IPS-18c (cell line): ENCODE results near the gene BCAS1.
A peak's percentile ranks its signal among the peaks of the same experiment; 100 is the strongest.

Source experiments
- H3K4me3 ChIP-seq: 2 replicates; pipeline ENCODE4 v1.7.0; 2013; ENCODE audit warnings: low read depth, mild to moderate bottlenecking, low read length, moderate library complexity; ENCODE audit not compliant: insufficient read depth
- H3K9me3 ChIP-seq: one replicate; pipeline ENCODE4 v1.6.1; 2013; ENCODE audit warnings: mild to moderate bottlenecking, low read length, moderate library complexity; ENCODE audit not compliant: control insufficient read depth, insufficient read depth

Gene BCAS1

GRCh38 chr20:53921443-53921973 lies 148.9 kb downstream of the BCAS1 start:
- no peaks in the 10 kb centered on the region for H3K9me3 ChIP-seq
- no peak overlapping the region for H3K4me3 ChIP-seq

GRCh38 chr20:53920647-53921245 lies 149.6 kb downstream of the BCAS1 start:
- H3K4me3 ChIP-seq, result no peak overlapping the region
- H3K9me3 ChIP-seq, result no peaks in the 10 kb centered on the region

GRCh38 chr20:53919886-53920285 lies 150.5 kb downstream of the BCAS1 start:
- Histone ChIP-seq H3K9me3 (no peaks in the 10 kb centered on the region), H3K4me3 (no peak overlapping the region)

- Histone ChIP-seq H3K4me3 (no peak overlapping the region), H3K9me3 (no peaks in the 10 kb centered on the region)
These were observed 151.4 kb downstream of the BCAS1 start for GRCh38 chr20:53918949-53919361.

- no peaks in the 10 kb centered on the region for H3K9me3 ChIP-seq
- no peak overlapping the region for H3K4me3 ChIP-seq
These were observed 152.4 kb downstream of the BCAS1 start for GRCh38 chr20:53918020-53918311.

GRCh38 chr20:53917145-53918019 lies 153.0 kb downstream of the BCAS1 start:
- no peaks in the 10 kb centered on the region for H3K9me3 ChIP-seq
- H3K4me3 ChIP-seq, result no peak overlapping the region

GRCh38 chr20:53916173-53916512 lies 154.3 kb downstream of the BCAS1 start:
- H3K9me3 ChIP-seq, result no peaks in the 10 kb centered on the region
- no peak overlapping the region for H3K4me3 ChIP-seq

- H3K4me3 ChIP-seq, result peak overlapping the region; percentile 75
- peaks cover 3% of the 10 kb centered on the region for H3K9me3 ChIP-seq
These were observed 154.8 kb downstream of the BCAS1 start for GRCh38 chr20:53915446-53916172.

GRCh38 chr20:53914781-53915445 lies 155.5 kb downstream of the BCAS1 start:
- H3K9me3 ChIP-seq, result peaks cover 3% of the 10 kb centered on the region
- H3K4me3 ChIP-seq, result peak overlapping the region; percentile 75; the same call in 1 of the 2 replicates

GRCh38 chr20:53914091-53914780 lies 156.2 kb downstream of the BCAS1 start:
- Histone ChIP-seq H3K4me3 (no peak overlapping the region), H3K9me3 (peaks cover 3% of the 10 kb centered on the region)

- Histone ChIP-seq H3K4me3 (no peak overlapping the region), H3K9me3 (peaks cover 3% of the 10 kb centered on the region)
These were observed 159.1 kb downstream of the BCAS1 start for GRCh38 chr20:53911301-53911700.

GRCh38 chr20:53910351-53911002 lies 159.9 kb downstream of the BCAS1 start:
- Histone ChIP-seq H3K9me3 (peaks cover 3% of the 10 kb centered on the region), H3K4me3 (no peak overlapping the region)

GRCh38 chr20:53907968-53908751 lies 162.2 kb downstream of the BCAS1 start:
- H3K9me3 ChIP-seq, result peaks cover 3% of the 10 kb centered on the region
- H3K4me3 ChIP-seq, result no peak overlapping the region

GRCh38 chr20:53905820-53906191 lies 164.6 kb downstream of the BCAS1 start:
- Histone ChIP-seq H3K9me3 (peaks cover 2% of the 10 kb centered on the region), H3K4me3 (no peak overlapping the region)

GRCh38 chr20:53905019-53905819 lies 165.2 kb downstream of the BCAS1 start:
- no peak overlapping the region for H3K4me3 ChIP-seq
- no peaks in the 10 kb centered on the region for H3K9me3 ChIP-seq
